Smooth muscle cell (in vitro differentiated cells): ENCODE results near the gene DZIP1. TPM values are rescaled to one million over a fixed set of nuclear protein-coding genes. Genes with fewer than 3 reads are reported as not detected.

Experiments
- DNase-seq: peaks from one replicate; lab custom pipeline; 2025; ENCODE audit not compliant: unreplicated experiment; lab: John Stamatoyannopoulos, UW
- H2AFZ ChIP-seq: fragments of 200-600 bp; sonication (generic); 2 replicates; pipeline ENCODE4 v1.6.0; 2016; ENCODE audit warnings: antibody characterized with exemption, low read depth, mild to moderate bottlenecking
- H3F3A ChIP-seq: fragments of 200-600 bp; sonication (generic); 2 replicates; pipeline ENCODE4 v1.6.0; 2017; ENCODE audit warnings: antibody characterized with exemption, low read depth
- H3K27ac ChIP-seq: fragments of 200-600 bp; sonication (generic); 2 replicates; pipeline ENCODE4 v1.5.1; 2016; ENCODE audit warnings: low read depth, mild to moderate bottlenecking
- H3K27me3 ChIP-seq: fragments of 200-600 bp; sonication (generic); 2 replicates; pipeline ENCODE4 v1.6.1; 2016; ENCODE audit warnings: low read depth, mild to moderate bottlenecking
- H3K36me3 ChIP-seq: fragments of 200-600 bp; sonication (generic); 2 replicates; pipeline ENCODE4 v1.5.1; 2016; ENCODE audit warnings: low read depth
- H3K4me1 ChIP-seq: fragments of 200-600 bp; sonication (generic); 2 replicates; pipeline ENCODE4 v1.5.1; 2016; ENCODE audit warnings: low read depth
- H3K4me2 ChIP-seq: fragments of 200-600 bp; sonication (generic); 2 replicates; pipeline ENCODE4 v1.6.0; 2016; ENCODE audit warnings: mild to moderate bottlenecking
- H3K4me3 ChIP-seq: fragments of 200-600 bp; sonication (generic); 2 replicates; pipeline ENCODE4 v1.5.1; 2016; ENCODE audit warnings: mild to moderate bottlenecking
- H3K79me2 ChIP-seq: fragments of 200-600 bp; sonication (generic); 2 replicates; pipeline ENCODE4 v1.6.0; 2016; ENCODE audit warnings: low read depth, mild to moderate bottlenecking
- H3K9ac ChIP-seq: fragments of 200-600 bp; sonication (generic); 2 replicates; pipeline ENCODE4 v1.6.0; 2016; ENCODE audit warnings: low read depth
- H3K9me3 ChIP-seq: fragments of 200-600 bp; sonication (generic); replicated peaks from 2 replicates; pipeline ENCODE4 v1.5.1; 2016; ENCODE audit warnings: low read depth
- H4K20me1 ChIP-seq: fragments of 200-600 bp; sonication (generic); 2 replicates; pipeline ENCODE4 v1.6.0; 2016; ENCODE audit warnings: low read depth
- CTCF ChIP-seq: fragments of 200-600 bp; sonication (generic); IDR thresholded peaks from 2 replicates; pipeline ENCODE4 v1.5.1; 2017; ENCODE audit warnings: borderline replicate concordance, mild to moderate bottlenecking, antibody characterized with exemption; ENCODE audit not compliant: insufficient read depth, poor library complexity, severe bottlenecking
- WGBS: methylation state at CpG from one replicate; pipeline ENCODE4 v1.1.7; 2016; ENCODE audit warnings: low lambda C conversion rate; 5-methylcytosine and 5-hydroxymethylcytosine counted together
- polyA plus RNA-seq: library from polyadenylated mRNA; unstranded; fragments of >200 nt; fragmentation: Nextera tagmentation; extraction: Ambion mirVana; gene quantifications from 2 replicates; pipeline ENCODE4 v1.2.1, GENCODE V29; 2016
- total RNA-seq: library from RNA; depleted of rRNA; stranded (reverse); fragments of >200 nt; gene quantifications from 2 replicates; pipeline ENCODE4 v1.2.3, GENCODE V29; 2014

DZIP1 gene
- total and polyA plus RNA-seq, 2 experiments from 2014 or later = 15.2 to 23.6 TPM

- Histone ChIP-seq H3K9me3 (no peaks in the 10 kb centered on the region), H2AFZ (no peak overlapping the region), H3K4me2 (no peak overlapping the region), H3K4me1 (no peaks in the 10 kb centered on the region), H3K9ac (no peak overlapping the region), H3K36me3 (no peaks in the 10 kb centered on the region), H4K20me1 (no peaks in the 10 kb centered on the region), H3K27me3 (no peaks in the 10 kb centered on the region), H3F3A (no peaks in the 10 kb centered on the region), H3K4me3 (no peak overlapping the region), H3K27ac (no peak overlapping the region), H3K79me2 (no peaks in the 10 kb centered on the region)
- DNase-seq = no peak
- no peak for TF ChIP-seq CTCF
- WGBS = 57% methylated on average over 3 of the region's 3 CpGs
Measured at GRCh38 chr13:95535243-95535642, 109.3 kb downstream of the DZIP1 start.

- no peak overlapping the region for H2AFZ ChIP-seq
- H3K4me2 ChIP-seq = no peak overlapping the region
- H3K27ac ChIP-seq = no peak overlapping the region
- no peaks in the 10 kb centered on the region for H3K36me3 ChIP-seq
- H3K9me3 ChIP-seq = no peaks in the 10 kb centered on the region
- no peaks in the 10 kb centered on the region for H3K79me2 ChIP-seq
- TF ChIP-seq CTCF = no peak
- WGBS = 63% methylated on average over 6 of the region's 7 CpGs
- H3K27me3 ChIP-seq = no peaks in the 10 kb centered on the region
- H3F3A ChIP-seq = no peaks in the 10 kb centered on the region
- no peaks in the 10 kb centered on the region for H4K20me1 ChIP-seq
- DNase-seq = no peak
- no peak overlapping the region for H3K9ac ChIP-seq
- no peak overlapping the region for H3K4me3 ChIP-seq
- H3K4me1 ChIP-seq = no peaks in the 10 kb centered on the region
Measured at GRCh38 chr13:95533545-95534160, 110.9 kb downstream of the DZIP1 start.

GRCh38 chr13:95530178-95530577 is 114.3 kb downstream of the DZIP1 start:
- no peaks in the 10 kb centered on the region for H4K20me1 ChIP-seq
- no peak overlapping the region for H3K27ac ChIP-seq
- no peaks in the 10 kb centered on the region for H3K36me3 ChIP-seq
- no peak overlapping the region for H3K9ac ChIP-seq
- H3K79me2 ChIP-seq = no peaks in the 10 kb centered on the region
- H3K9me3 ChIP-seq = no peaks in the 10 kb centered on the region
- H3K4me2 ChIP-seq = no peak overlapping the region
- no peak overlapping the region for H3K4me3 ChIP-seq
- no peak for DNase-seq
- no peak overlapping the region for H2AFZ ChIP-seq
- no peaks in the 10 kb centered on the region for H3F3A ChIP-seq
- 79% methylated on average over 5 of the region's 5 CpGs for WGBS
- no peaks in the 10 kb centered on the region for H3K27me3 ChIP-seq
- H3K4me1 ChIP-seq = no peaks in the 10 kb centered on the region
- no peak for TF ChIP-seq CTCF

Other genes with a start within 250 kb of the DZIP1 start
- 1.5 TPM in 1 of 2 replicates, not detected in the other for gene CLDN10, start 92.0 kb downstream of the DZIP1 start, total RNA-seq
- gene CLDN10, start 92.0 kb downstream of the DZIP1 start, polyA plus RNA-seq = 0.19 TPM in 1 of 2 replicates, not detected in the other
- gene DNAJC3, start 32.4 kb upstream of the DZIP1 start, total RNA-seq = 47.8 and 50.9 TPM in 2 replicates
- gene DNAJC3, start 32.4 kb upstream of the DZIP1 start, polyA plus RNA-seq = 15.2 and 15.7 TPM in 2 replicates